ENCODE results near the gene TLR6.
"Not testable (repeated sequence)": the region's sequence is repeated elsewhere in the genome, so short reads cannot be mapped to it uniquely, and the experiment has no call there.

TLR6 gene

DNA sequence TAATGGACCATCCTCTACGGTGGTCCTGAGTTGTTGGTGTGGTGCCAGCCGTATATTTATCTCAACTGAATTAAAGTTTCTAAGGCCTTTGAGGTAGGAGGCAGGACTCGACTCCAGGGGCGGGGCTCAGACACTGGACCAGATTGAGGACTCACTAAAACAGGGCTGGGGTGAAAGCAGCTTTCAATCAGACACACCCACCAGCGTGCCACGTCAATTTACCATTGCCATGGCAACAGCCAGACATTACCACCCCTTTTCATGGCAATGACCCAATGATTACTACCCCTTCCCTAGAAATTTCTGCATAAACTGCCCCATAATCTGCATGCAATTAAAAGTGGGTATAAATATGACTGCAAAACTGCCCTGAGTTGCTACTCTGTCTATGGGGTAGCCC lies 45.3 kb downstream of the TLR6 start:
- no peak for DNase-seq (ENCODE audit: extremely low read depth, insufficient read length)
- no peaks in the 10 kb centered on the region for H3K27me3 ChIP-seq (replicated peaks; ENCODE audit: control insufficient read depth, insufficient read depth, low read length)
- TF ChIP-seq, protein P1, sequence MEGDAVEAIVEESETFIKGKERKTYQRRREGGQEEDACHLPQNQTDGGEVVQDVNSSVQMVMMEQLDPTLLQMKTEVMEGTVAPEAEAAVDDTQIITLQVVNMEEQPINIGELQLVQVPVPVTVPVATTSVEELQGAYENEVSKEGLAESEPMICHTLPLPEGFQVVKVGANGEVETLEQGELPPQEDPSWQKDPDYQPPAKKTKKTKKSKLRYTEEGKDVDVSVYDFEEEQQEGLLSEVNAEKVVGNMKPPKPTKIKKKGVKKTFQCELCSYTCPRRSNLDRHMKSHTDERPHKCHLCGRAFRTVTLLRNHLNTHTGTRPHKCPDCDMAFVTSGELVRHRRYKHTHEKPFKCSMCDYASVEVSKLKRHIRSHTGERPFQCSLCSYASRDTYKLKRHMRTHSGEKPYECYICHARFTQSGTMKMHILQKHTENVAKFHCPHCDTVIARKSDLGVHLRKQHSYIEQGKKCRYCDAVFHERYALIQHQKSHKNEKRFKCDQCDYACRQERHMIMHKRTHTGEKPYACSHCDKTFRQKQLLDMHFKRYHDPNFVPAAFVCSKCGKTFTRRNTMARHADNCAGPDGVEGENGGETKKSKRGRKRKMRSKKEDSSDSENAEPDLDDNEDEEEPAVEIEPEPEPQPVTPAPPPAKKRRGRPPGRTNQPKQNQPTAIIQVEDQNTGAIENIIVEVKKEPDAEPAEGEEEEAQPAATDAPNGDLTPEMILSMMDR (IDR thresholded peaks at IDR 0.05; ENCODE audit: insufficient read depth, low read length, poor library complexity, severe bottlenecking): no peak
- no peak overlapping the region for H3K4me3 ChIP-seq (replicated peaks; ENCODE audit: low read depth, low read length)
- peaks cover 2% of the 10 kb centered on the region; the same call in 1 of the 2 replicates for H3K36me3 ChIP-seq (ENCODE audit: control insufficient read depth, insufficient read depth, low read length)

DNA sequence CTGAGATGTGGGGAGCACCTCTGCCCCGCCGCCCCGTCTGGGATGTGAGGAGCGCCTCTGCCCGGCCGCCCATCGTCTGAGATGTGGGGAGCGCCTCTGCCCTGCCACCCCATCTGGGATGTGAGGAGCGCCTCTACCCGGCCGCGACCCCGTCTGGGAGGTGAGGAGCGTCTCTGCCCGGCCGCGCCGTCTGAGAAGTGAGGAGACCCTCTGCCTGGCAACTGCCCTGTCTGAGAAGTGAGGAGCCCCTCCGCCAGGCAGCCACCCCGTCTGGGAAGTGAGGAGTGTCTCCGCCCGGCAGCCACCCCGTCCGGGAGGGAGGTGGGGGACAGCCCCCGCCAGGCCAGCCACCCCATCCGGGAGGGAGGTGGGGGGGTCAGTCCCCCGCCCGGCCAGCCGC lies 49.2 kb downstream of the TLR6 start:
- not testable (repeated sequence) for DNase-seq (ENCODE audit: extremely low read depth, insufficient read length); H3K4me3 ChIP-seq (replicated peaks; ENCODE audit: low read depth, low read length); H3K36me3 ChIP-seq (ENCODE audit: control insufficient read depth, insufficient read depth, low read length)

DNA sequence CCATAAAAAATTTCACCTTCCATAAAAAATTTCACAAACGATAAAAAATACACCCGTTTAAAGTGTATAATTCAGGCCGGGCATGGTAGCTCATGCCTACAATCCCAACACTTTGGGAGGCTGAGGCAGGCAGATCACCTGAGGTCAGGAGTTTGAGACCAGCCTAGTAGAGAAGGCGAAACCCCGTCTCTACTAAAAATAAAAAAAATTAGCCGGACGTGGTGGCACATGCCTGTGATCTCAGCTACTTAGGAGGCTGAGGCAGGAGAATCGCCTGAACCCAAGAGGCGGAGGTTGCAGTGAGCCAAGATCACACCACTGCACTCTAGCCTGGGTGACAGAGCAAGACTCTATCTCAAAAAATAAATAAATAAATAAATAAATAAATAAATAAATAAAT lies 50.4 kb downstream of the TLR6 start:
- not testable (repeated sequence) for DNase-seq (ENCODE audit: extremely low read depth, insufficient read length); H3K27me3 ChIP-seq (replicated peaks; ENCODE audit: control insufficient read depth, insufficient read depth, low read length); H3K36me3 ChIP-seq (ENCODE audit: control insufficient read depth, insufficient read depth, low read length); H3K4me3 ChIP-seq (replicated peaks; ENCODE audit: low read depth, low read length)

More for the DNA sequence above, 49.2 kb downstream of the TLR6 start:
- not testable (repeated sequence) for H3K27me3 ChIP-seq (replicated peaks; ENCODE audit: control insufficient read depth, insufficient read depth, low read length)

DNA sequence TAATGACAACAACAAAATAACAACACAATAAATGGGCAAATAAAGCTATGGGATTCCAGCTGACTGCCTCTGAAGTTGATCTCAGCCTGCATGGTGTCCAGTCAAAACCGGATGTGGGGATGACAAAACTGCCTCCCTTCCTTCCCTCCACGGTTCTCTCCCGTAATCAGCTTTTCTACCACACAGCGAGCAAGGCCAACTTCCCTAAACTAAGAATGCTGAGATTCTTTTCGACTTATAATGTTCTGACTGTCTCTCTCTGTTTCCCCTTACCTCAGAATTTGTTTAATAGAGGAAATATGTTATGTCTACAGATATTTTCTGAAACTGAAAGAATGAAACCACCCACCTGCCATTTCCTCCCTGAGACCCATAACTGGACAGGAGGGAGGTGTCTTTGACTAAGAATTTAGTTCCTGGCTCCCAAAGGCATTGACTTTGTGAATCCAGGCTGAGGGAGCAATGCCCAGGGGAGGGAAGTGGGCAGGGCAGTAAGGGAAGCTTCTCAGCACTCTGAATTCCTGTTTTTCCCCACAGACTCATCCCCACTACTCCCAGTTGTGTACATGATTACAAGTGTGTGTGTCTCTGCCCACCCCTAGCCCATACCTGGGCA lies 51.0 kb downstream of the TLR6 start:
- TF ChIP-seq, protein P1 (IDR thresholded peaks at IDR 0.05; ENCODE audit: insufficient read depth, low read length, poor library complexity, severe bottlenecking): no peak
- H3K4me3 ChIP-seq (replicated peaks; ENCODE audit: low read depth, low read length): peak overlapping the region; percentile 54
- H3K27me3 ChIP-seq (replicated peaks; ENCODE audit: control insufficient read depth, insufficient read depth, low read length): no peaks in the 10 kb centered on the region
- peak; percentile 88 for DNase-seq (ENCODE audit: extremely low read depth, insufficient read length)
- H3K36me3 ChIP-seq (ENCODE audit: control insufficient read depth, insufficient read depth, low read length): peaks cover 1% of the 10 kb centered on the region

DNA sequence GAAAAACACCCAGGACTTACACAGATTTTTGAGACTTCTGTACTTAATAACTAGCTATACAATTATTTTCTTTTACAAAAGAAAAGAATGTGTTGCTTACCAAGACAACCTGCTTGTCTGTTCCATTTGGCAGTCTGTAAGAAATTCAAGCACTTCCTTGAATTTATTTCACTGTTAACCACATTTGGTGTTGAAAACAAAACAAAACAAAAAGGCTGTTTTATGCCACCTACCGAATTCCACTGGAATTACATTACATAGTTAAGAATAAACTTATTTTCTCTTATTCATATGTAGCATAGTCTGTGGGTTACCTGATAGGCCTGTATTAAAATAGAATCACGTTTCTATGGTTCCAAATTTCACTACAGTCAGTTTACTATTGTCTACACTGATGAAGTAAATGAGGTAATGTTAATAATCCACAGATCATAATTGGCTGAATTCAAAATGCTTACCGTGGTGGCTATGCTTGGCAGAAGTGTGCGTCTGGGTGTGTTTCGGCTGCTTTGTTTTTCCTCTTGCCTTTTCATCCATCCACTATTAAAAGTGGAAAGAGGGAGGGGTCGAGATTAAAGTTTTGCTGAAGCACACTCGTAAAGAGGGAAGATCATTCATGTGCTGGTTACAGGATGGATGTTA lies 51.8 kb downstream of the TLR6 start, which contains the start of gene TLR1:
Gene TLR1 (minus strand): TSS at position 138 of the 642 bp plus-strand sequence. CDS start 5,960 bp downstream, outside the sequence.
- Histone ChIP-seq H3K27me3 (replicated peaks; ENCODE audit: control insufficient read depth, insufficient read depth, low read length) (no peaks in the 10 kb centered on the region), H3K36me3 (ENCODE audit: control insufficient read depth, insufficient read depth, low read length) (peaks cover 8% of the 10 kb centered on the region), H3K4me3 (replicated peaks; ENCODE audit: low read depth, low read length) (peak within 1 kb of the TSS; percentile 54)
- peak; percentile 67 for DNase-seq (ENCODE audit: extremely low read depth, insufficient read length)
- TF ChIP-seq, protein P1 (IDR thresholded peaks at IDR 0.05; ENCODE audit: insufficient read depth, low read length, poor library complexity, severe bottlenecking): peak; percentile 35

DNA sequence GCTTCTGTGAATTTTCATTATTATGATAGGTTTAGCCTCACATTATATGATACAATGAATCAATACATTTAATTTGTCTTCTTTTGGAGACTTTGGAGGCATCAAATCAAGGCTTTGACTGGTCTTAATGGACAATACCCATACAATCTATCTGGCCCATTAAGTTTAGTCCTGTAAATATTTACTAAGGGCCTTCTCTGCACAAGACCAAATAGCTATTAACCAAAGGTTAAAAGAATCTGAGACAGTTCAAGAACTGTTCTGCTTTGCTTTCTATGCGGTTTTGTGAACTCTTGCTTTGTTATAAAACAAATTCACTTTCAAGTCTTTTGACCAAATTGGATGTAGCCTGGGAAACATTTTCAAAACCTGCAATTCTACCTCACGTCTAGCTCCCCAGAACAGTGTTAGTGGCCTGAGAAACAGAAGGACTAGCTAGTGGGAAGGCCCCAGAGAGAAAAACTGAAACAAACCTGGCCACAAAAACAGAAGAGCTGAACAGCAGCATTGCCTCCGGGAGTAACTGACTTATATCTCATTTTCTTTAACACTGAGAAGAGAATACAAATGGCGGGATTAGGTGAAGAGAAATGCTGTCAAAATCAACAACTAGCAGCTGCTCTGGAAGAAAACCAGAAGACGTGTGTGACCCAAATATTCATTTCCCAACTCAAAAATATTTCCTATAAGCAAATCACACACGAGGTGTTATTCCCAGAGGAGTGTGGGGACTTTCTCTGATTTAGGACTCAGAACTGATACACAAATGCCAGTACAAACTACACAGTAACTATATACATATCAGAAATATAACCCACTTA lies 52.6 kb downstream of the TLR6 start:
- peak; percentile 83 for DNase-seq (ENCODE audit: extremely low read depth, insufficient read length)
- peaks cover 13% of the 10 kb centered on the region for H3K36me3 ChIP-seq (ENCODE audit: control insufficient read depth, insufficient read depth, low read length)
- TF ChIP-seq, protein P1 (IDR thresholded peaks at IDR 0.05; ENCODE audit: insufficient read depth, low read length, poor library complexity, severe bottlenecking): no peak
- peak overlapping the region; percentile 54 for H3K4me3 ChIP-seq (replicated peaks; ENCODE audit: low read depth, low read length)
- no peaks in the 10 kb centered on the region for H3K27me3 ChIP-seq (replicated peaks; ENCODE audit: control insufficient read depth, insufficient read depth, low read length)
